ENCODE data around the gene UXS1.

DNA sequence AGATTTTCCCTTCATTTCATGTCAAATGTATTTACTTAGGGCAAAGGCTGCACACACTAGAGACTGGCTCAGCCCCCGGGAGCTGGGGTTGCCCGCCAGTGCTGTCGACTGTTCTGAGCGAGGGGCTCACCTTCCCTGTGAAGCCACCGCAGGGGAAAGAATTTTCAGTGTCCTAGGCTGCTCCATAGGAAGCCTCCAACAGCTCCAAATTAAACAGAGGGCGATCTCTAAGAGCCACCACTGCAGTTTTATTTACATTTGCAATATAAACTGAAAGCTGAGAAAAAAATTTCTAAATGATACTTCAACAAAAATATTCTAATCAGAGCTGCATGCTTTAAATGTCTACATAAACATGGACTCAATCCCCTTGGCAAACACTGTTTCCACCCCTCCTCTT lies 54.0 kb downstream of the UXS1 start:
- TF ChIP-seq, protein P1, sequence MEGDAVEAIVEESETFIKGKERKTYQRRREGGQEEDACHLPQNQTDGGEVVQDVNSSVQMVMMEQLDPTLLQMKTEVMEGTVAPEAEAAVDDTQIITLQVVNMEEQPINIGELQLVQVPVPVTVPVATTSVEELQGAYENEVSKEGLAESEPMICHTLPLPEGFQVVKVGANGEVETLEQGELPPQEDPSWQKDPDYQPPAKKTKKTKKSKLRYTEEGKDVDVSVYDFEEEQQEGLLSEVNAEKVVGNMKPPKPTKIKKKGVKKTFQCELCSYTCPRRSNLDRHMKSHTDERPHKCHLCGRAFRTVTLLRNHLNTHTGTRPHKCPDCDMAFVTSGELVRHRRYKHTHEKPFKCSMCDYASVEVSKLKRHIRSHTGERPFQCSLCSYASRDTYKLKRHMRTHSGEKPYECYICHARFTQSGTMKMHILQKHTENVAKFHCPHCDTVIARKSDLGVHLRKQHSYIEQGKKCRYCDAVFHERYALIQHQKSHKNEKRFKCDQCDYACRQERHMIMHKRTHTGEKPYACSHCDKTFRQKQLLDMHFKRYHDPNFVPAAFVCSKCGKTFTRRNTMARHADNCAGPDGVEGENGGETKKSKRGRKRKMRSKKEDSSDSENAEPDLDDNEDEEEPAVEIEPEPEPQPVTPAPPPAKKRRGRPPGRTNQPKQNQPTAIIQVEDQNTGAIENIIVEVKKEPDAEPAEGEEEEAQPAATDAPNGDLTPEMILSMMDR (IDR thresholded peaks at IDR 0.05 in 2 of 3, conservative IDR thresholded peaks at IDR 0.05 in 1 of 3; ENCODE audit: insufficient read depth in 2 of 3, low read depth in 1 of 3, low read length in 3 of 3) = no peak
- TF ChIP-seq ILK (tag; IDR thresholded peaks at IDR 0.05; ENCODE audit: borderline replicate concordance, low read depth) (no peak), NFIC (IDR thresholded peaks at IDR 0.05) (no peak), ZNF408 (CRISPR knock-in tag; IDR thresholded peaks at IDR 0.05; ENCODE audit: low read depth) (no peak), YBX1 (IDR thresholded peaks at IDR 0.05) (no peak), JUNB (CRISPR knock-in tag; conservative IDR thresholded peaks at IDR 0.05) (no peak), RBM14 (IDR thresholded peaks at IDR 0.05; ENCODE audit: borderline replicate concordance, insufficient read depth, low read depth, low read length) (no peak), PHF8 (IDR thresholded peaks at IDR 0.05; ENCODE audit: borderline replicate concordance, low read length) (no peak), SIX5 (IDR thresholded peaks at IDR 0.05; ENCODE audit: borderline replicate concordance in 1 of 2, insufficient read depth in 1 of 2, low read depth in 1 of 2, low read length in 2 of 2) (no peak), ATF7 (IDR thresholded peaks at IDR 0.05) (no peak), TGIF2 (CRISPR knock-in tag; IDR thresholded peaks at IDR 0.05) (no peak)
- TF ChIP-seq, protein P2, sequence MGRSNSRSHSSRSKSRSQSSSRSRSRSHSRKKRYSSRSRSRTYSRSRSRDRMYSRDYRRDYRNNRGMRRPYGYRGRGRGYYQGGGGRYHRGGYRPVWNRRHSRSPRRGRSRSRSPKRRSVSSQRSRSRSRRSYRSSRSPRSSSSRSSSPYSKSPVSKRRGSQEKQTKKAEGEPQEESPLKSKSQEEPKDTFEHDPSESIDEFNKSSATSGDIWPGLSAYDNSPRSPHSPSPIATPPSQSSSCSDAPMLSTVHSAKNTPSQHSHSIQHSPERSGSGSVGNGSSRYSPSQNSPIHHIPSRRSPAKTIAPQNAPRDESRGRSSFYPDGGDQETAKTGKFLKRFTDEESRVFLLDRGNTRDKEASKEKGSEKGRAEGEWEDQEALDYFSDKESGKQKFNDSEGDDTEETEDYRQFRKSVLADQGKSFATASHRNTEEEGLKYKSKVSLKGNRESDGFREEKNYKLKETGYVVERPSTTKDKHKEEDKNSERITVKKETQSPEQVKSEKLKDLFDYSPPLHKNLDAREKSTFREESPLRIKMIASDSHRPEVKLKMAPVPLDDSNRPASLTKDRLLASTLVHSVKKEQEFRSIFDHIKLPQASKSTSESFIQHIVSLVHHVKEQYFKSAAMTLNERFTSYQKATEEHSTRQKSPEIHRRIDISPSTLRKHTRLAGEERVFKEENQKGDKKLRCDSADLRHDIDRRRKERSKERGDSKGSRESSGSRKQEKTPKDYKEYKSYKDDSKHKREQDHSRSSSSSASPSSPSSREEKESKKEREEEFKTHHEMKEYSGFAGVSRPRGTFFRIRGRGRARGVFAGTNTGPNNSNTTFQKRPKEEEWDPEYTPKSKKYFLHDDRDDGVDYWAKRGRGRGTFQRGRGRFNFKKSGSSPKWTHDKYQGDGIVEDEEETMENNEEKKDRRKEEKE (IDR thresholded peaks at IDR 0.05; ENCODE audit: borderline replicate concordance in 1 of 2, control insufficient read depth in 1 of 2, low read depth in 2 of 2, low read length in 1 of 2) = no peak

Data from K562 (cell line).